NCI-H187 (cell line): ENCODE measurements around the gene CFAP299.
"Not testable (repeated sequence)": the region's sequence is repeated elsewhere in the genome, so short reads cannot be mapped to it uniquely, and the experiment has no call there.

ENCODE experiments used
- DNase-seq, 2 experiments: peaks; one replicate each; lab custom pipeline; 2025; lab: John Stamatoyannopoulos, UW

Gene CFAP299

DNA sequence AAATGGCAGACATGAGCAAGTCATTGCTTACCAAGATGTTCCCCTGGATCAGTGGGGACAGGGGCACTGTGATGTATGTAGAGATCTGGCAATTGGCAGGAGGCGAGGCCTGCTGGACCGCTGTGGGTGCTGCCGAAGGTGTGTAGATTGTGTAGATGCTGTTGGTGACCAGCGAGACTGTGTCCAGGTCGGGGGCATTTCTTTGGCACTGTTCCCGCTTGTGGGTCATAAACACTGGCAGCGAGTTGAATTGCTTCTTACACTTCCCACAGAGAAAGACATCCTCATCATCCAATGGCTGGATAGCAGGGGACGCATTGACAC is 52.7 kb downstream of the CFAP299 start:
- no peak for DNase-seq

DNA sequence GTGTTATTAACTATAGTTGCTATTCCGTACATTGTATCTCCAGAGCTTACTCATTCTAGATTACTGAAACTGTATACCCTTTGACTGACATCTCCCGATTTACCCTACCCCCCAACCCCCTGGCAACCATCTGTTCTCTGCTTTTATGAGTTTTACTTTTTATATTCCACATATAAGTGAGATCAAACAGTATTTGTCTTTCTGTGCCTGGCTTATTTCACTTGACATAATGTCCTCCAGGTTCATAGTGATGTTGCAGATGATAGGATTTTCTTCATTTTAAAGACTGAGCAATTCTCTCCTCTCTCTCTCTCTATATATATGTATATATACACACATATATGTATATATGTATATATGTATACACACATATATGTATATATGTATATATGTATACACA is 54.6 kb downstream of the CFAP299 start:
- no peak for DNase-seq

DNA sequence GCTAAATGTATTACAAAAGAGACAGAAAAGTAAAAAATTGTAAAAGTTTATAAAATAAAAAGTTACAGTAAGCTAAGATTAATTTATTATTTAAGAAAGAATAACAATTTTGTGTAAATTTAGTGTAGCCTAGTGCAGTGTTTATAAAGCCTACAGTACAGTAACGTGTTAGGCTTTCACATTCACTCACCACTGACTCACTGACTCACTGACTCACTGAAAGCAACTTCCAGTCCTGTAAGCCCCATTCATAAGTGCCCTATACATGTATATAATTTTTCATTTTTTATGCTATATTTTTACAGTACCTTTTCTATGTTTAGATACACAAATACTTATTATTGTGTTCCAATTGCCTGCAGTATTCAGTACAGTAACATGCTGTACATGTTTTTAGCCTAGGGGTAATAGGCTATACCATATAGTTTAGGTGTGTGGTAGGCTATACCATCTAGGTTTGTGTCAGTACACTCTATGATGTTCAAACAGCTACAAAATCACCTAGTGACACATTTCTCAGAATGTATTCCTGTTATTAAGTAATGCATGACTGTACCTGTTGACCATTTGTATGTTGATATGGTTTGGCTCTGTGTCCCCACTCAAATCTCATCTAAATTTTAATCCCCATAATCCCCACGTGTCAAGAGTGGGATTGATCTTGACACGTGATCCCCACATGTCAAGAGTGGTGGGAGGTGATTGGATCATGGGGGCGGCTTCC is 57.9 kb downstream of the CFAP299 start:
- DNase-seq = no peak

DNA sequence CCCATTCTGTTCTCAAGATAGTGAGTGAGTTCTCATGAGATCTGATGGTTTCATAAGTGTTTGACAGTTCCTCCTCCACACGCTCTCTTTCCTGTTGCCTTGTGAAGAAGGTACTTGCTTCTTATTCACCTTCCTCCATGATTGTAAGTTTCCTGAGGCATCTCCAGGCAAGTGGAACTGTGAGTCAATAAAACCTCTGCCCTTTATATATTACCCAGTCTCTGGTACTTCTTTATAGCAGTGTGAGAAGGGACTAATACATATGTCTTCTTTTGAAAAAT is 58.4 kb downstream of the CFAP299 start:
- DNase-seq = no peak

DNA sequence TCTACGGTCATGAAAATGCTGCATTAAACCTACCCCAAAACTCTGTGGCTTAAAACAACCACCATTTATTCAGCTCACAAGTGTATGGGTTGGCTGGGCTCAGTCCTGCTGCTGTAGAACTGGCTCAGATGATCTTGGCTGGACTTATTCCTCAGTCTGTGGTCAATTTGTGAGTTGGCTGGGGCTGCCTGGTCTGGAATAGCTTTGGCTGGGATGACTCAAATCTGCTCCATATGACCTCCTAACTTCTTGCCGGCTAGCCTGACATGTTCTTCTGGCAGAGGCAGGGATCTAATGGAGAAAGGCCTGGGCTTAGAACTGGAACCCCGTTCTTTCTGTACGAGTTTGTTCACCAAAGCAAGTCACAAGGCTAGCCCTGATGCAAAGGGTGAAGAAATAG is 71.7 kb downstream of the CFAP299 start:
- no peak for DNase-seq

DNA sequence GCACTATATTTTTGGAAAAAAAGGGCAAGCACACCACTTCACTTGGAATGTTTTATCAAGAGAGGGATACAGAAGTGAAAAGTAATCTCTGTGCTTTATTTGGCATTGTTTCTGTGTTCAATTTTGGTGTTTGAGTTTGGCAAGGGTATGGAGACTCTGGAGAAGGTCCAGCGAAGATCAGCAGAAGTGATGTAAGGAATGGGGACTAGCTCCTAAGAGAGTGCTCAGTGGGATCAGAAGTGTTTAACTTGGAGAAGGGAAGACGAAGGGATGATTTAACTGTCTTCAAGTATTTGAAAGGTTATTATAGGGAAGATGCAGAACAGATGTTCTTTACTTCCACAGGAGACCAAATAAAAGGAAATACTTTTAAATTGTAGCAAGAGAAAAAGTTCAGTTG is 74.3 kb downstream of the CFAP299 start:
- no peak for DNase-seq

DNA sequence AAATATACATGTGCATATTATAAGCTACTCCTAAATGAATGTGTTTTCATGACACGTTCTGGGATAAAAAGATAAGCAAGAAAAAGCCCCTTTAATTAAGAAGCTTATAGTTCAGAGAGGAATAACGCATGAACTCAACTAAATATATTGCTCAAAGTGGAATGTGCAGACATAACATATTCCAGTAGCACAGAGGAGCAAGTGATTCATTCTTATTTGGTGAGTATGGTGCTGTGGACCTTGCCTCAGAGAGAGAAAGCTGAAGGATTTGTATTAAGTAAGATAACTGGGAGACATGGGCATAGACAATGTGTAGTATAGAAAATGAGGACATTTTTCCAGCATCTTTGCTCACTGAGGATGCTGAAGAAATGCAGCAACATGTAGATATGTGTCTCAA is 76.8 kb downstream of the CFAP299 start:
- DNase-seq = no peak

DNA sequence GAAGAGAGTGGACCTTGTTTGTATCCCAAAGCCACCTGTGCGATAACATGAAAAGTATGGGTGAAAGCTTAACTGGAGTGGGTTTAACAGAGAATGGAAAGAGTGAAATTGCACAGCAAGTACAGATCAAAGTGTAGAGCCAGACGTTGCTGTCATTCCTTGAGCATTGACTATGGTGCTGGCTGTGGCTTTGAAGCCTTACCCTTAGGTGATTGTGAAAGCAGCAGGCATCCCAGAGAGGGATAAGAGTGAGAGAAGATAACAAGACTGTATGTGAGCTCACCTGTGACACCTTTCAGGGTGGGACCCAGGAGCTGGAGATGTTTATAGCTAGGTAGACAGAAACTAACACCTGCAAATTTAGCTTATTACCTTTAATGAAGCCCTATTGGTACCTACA is 77.6 kb downstream of the CFAP299 start:
- DNase-seq = no peak

DNA sequence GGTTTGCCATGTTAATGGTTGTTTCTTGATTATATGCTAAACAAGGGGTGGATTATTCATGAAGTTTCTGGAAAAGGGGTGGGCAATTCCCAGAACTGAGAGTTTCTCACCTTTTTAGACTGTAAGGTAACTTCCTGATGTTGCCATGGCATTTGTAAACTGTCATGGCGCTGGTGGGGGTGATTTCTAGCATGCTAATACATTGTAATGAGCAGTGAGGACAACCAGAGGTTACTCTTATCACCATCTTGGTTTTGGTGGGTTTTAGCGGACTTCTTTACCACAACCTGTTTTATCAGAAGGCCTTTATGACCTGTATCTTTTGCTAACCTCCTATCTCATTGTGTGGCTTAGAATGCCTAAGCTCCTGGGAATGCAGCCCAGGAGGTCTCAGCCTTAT is 81.5 kb downstream of the CFAP299 start:
- DNase-seq = no peak

DNA sequence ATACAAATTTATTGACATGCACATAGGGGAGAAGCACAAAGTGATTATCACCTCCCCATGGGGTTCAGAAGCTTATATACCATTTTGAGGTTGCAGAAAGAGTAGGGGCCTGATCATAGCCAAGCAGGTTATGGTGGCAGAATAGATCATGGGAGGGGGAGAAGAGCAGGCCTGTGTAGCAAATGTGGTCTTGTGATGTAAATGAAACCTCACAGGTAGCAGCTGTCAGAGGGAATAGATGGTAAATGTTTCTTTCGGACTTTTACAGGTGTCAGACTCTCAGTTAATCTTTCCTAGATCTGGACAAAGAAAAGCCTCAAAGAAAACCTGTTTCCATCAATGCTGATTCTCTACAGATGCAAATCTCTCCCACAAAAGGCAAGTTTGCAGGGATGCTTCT is 84.4 kb downstream of the CFAP299 start:
- no peak for DNase-seq

DNA sequence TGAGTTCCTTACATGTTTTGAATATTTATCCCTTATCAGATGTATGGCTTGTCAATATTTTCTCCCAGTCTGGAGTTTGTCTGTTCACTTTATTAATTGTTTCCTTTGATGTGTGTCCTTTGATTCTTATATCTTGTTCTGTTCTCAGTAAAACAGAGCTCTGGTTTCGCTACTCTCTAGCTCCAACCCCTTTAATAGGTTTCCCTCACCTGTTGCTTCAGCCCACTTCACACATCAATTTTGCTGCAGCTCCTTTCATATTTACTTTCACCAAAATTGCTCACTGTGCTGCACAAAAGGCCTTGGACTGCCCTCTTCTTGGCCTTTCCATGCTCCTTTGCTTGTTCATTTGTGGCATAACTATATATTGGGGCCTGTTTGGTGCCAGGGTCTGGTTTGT is 85.1 kb downstream of the CFAP299 start:
- DNase-seq = no peak

DNA sequence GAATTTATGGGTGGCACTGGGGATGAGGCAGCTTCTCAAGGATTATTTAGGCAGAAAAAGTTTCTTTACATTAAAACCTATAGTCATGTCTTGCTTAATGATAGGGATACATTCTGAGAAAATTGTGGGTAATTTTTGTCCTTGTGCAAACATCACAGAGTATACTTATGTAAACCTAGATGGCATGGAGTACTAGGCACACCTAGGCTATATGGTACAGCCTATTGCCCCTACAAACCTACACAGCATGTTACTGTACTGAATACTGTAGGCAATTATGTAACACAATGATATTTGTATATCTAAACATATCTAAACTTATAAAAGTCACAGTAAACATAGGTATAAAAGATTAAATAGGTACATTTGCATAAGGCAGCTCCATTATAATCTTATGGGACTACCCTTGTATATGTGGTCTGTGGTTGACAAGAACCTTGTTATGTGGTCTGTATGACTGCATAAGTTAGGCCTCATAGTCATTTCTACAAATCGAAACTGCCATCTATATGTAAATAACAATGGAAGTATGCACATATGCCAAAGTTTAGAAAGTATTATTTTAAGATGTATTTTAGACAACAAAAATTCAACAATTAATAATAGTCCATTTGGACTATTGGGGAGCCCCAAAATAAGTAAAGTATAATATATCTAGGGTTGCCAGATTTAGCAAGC is 87.3 kb downstream of the CFAP299 start:
- no peak for DNase-seq

DNA sequence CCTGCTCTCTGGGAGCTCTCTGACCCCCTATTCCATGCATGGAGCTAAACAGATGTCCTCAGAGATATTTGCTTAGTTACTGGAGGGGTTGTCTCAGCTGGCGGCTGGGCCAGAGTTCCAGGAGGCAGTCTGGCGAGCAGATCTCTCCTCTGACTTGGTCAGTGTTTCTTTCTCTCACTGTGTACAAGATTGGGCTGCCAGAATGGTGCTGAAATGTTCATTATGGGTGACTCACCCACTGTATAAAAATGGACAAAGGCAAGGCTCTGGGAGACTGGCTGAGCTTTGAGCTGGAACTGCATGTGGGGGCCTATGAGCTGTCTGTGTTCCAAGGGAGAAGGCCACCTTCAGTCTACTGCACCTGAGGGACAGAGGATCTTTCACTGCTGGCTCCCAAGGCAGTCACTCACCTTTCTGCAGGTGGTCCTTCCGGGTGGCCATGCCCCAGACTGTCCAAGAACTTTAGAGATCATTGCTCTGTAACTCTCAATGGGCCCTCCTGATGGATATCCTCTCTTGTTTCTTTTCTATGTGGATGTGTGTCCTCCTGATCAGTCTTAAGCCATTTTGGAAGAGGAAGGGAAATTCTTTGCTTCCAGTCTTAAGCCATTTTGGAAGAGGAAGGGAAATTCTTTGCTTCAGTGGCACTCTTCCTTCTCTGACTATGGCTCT is 88.2 kb downstream of the CFAP299 start:
- no peak for DNase-seq

DNA sequence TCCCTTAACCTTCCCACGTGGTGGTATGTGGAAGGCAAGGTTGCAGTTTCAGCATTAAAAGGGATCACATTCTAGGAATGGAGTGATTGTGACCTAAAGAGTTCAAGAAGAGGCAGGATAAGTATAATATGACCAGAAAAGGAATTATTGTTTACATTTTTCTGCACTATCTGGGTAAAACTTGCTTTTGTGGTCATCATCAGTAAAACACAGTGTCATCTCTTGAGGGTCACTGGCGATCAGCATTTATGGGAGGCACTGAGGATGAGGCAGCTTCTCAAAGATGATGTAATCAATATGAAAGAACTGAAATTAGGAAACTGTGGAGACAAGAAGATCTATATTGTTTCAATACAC is 88.7 kb downstream of the CFAP299 start:
- DNase-seq = no peak

DNA sequence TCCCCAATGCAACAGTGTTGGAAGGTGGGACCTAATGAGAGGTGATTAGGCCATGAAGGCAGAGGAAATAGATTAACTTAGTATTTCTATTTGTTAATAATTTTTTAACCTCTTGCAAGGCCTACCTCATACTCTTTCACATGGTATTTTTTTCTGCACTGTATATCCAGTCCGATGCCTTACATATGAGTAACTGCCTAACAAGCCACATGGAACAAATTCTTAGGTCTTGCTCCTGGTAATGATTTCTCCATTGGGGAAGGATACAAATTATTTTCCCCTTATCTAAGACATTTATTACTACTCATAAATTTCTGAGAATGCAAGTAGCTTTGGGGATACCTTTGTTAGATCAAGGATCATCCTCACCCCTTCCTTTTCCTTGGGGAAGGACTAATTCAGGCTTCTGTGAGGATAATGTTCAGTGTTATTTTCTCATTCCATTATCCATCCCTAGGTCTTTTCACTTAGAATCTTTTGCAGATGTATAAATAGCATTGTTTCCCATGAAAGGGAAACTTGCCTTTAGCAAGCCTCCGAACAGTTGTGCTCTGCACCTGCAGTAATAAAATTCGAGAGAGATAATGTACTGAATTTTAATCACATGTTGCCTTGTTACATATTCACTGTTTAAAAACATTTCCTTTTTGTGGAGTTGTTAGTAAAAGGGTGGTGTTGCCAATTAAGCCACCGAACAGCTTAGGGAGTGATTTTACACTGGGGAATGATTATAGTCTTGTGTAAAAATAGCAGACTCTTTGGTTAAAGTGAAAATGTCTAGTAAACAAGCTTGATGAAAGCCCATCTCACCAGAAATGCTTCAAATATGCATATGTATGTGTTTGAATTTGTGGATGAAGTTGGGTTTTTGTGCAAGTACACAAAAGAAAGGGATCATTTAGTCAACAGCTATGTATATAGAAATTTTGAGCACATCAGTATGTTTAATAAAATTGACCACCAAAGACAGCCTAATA is 89.9 kb downstream of the CFAP299 start:
- DNase-seq = no peak

DNA sequence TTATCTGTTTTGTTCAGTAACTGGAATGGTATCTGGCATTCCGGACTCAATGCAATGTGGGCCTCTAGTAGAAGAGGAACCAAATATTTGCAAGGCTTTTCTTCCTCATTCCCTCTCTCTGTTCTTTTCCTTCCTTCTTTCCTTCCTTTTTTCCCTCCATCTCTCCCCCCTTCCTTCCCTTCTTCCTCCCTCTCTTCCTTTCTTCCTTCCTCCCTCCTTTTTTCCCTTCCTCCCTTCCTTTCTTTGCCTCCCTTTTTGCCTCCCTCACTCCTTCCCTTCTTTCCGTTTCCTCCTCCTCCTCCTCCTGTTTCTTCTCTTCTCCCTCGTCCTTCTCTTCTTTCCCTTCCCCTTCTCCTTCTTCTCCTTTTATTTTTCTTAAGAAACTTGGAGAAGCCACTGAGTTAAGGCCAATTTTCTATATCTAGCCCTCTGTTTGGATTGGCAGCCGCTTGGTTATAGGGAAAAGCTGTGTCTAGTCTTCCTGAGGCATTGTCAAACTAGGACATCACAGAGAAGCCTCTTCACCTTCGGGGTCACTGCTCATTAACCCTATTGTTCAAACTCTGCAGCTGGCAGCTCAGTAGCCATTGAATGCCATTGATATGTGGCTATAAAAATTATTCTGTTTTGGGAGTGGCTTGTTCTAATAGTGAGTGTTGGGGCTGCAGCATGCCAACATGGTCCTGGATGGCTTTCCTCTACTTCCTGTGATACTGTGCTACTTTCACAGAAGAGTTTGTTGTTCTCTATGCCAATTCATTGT is 95.9 kb downstream of the CFAP299 start:
- DNase-seq = no peak

DNA sequence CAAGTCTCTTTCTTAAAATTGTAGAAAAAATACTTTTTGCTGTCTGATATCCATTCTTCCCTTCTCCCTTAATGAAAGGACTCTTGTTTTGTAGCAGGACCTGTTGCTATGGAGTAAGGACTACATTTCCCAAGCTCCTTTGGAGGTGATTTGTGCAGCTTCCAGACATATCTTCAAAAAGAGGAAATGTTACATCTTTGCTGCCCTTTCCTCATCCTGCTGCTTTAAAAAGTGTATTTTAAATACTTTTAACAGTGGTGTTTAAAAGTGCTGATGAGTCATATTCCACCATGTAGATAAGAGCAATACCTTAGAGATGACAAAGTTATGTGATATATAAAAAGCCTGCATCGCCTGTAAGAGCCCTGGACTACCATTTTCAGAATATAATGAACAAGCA is 98.7 kb downstream of the CFAP299 start:
- no peak for DNase-seq

DNA sequence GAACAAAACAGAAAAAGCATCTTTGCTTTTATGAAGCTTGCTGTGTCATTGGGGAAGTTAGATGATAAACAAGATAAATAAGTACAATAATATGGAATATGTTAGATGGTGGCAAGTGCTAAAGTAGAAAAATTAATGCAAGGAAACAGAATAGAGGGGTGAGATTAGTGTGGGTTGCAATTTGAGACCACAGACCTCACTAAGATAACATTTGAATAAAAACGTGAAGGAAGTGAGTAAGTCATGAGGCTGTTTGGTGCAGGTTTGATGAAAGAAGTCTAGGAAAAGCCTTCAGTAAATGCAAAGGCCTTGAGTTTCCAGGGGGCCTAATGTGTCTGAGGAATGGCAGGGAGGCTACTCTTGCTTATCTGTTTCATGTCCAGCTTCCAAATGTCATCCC is 102.5 kb downstream of the CFAP299 start:
- no peak for DNase-seq

DNA sequence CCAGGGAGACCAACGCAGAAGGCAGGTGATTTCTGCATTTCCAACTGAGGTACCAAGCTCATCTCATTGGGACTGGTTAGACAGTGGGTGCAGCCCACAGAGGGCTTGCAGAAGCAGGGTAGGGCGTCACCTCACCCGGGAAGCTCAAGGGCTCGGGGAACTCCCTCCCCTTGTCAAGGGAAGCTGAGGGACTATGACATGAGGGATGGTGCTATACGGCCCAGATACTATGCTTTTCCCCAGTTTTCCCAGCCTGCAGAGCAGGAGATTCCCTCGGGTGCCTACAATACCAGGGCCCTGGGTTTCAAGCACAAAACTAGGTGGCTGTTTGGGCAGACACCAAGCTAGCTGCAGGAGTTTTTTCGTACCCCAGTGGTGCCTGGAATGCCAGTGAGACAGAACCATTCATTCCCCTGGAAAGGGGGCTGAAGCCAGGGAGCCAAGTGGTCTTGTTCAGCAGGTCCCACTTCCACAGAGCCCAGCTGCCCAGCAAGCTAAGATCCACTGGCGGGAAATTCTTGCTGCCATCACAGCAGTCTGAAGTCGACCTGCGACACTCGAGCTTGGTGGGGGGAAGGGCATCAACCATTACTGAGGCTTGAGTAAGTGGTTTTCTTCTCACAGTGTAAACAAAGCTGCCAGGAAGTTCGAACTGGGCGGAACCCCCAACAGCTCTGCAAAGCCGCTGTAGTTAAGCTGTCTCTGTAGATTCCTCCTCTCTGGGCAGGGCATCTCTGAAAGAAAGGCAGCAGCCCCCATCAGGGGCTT is 103.9 kb downstream of the CFAP299 start:
- not testable (repeated sequence) for DNase-seq

DNA sequence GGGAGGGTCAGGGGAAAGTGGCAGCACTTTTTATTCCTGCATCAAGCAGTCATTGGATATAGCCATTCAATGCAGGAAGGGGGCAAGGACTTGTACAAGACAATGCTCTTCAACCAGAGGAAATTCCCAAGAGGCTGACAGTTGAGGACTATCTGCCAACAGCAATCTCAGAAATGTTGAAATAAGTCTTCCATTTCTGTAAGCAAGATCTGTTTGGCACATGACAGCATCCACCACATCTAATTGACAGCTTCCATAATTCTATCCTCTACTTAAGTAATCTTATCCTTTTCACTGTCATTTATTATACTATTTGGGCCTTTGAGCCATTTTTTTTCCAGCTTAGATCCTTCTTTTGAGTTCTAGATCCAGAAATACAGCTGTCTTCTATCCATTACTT is 110.7 kb downstream of the CFAP299 start:
- DNase-seq = no peak

DNA sequence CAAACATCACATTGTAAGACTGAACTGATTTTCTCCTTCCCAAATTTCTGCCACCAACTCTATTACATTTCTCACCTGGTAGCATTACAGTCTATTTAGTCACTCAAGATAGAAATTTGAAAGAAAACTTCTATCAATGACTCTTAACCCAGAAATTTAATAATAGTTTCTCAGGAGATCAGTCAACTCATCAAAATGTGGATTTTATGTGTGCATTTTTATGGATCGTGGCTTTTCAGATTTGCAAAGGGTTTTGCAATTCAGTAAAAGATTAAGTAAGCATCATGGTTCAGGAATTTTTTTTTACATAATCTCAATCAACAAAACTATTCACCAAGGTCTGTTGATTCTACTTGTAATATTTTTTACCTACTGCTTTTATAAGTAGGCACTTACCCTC is 111.1 kb downstream of the CFAP299 start:
- DNase-seq = no peak
